Kidney epithelial cell (primary cell): ENCODE measurements around the gene PHF21B. TPM values are rescaled to one million over a fixed set of nuclear protein-coding genes. Genes with fewer than 3 reads are reported as not detected.

Source experiments
- DNase-seq: peaks from one replicate; pipeline ENCODE4 v3.0.0-alpha.2; 2010; ENCODE audit warnings: low read depth
- H3K27me3 ChIP-seq: 2 replicates; pipeline ENCODE4 v1.6.0; 2011; ENCODE audit warnings: low read length; ENCODE audit not compliant: control insufficient read depth, insufficient read depth
- H3K36me3 ChIP-seq: 2 replicates; pipeline ENCODE4 v1.5.1; 2011; ENCODE audit warnings: low read length; ENCODE audit not compliant: control insufficient read depth, insufficient read depth
- H3K4me3 ChIP-seq: 2 replicates; pipeline ENCODE4 v1.5.1; 2011; ENCODE audit warnings: low read depth, mild to moderate bottlenecking, control low read depth, low read length
- total RNA-seq: library from RNA; depleted of rRNA; stranded (reverse); fragments of >200 nt; gene quantifications from 2 replicates; pipeline ENCODE4 v1.2.3, GENCODE V29; 2015
- TF ChIP-seq, protein P1 (sequence below): IDR thresholded peaks from 2 replicates; pipeline ENCODE4 v1.5.1; 2011; ENCODE audit warnings: mild to moderate bottlenecking, moderate library complexity, low read length, control low read depth, inconsistent platforms; ENCODE audit not compliant: insufficient read depth, poor library complexity, severe bottlenecking

PHF21B gene
- total RNA-seq, 1 donor from 2014 or later, result 1.5 TPM

DNA sequence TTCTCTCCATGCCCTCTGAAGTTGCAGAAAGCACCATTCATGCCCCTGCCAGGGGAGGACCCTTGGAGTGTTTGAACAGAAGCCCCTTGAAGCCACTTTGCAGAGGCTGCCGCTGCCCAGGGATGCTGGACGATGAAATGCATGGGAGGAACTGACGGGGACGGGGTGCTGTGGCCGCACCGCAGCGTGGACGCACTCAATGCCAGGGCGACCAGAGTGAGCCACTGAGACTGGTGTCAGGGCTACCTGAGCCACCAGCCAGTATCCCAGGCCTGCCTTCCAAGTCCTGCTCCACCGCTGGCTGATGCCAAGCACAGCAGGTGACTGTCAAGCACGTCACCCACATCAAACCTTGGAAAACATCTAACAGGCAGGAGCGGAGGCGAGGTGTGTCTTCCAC lies 17.6 kb downstream of the PHF21B start:
- H3K27me3 ChIP-seq, result peaks cover 18% of the 10 kb centered on the region
- TF ChIP-seq, protein P1, sequence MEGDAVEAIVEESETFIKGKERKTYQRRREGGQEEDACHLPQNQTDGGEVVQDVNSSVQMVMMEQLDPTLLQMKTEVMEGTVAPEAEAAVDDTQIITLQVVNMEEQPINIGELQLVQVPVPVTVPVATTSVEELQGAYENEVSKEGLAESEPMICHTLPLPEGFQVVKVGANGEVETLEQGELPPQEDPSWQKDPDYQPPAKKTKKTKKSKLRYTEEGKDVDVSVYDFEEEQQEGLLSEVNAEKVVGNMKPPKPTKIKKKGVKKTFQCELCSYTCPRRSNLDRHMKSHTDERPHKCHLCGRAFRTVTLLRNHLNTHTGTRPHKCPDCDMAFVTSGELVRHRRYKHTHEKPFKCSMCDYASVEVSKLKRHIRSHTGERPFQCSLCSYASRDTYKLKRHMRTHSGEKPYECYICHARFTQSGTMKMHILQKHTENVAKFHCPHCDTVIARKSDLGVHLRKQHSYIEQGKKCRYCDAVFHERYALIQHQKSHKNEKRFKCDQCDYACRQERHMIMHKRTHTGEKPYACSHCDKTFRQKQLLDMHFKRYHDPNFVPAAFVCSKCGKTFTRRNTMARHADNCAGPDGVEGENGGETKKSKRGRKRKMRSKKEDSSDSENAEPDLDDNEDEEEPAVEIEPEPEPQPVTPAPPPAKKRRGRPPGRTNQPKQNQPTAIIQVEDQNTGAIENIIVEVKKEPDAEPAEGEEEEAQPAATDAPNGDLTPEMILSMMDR, result no peak

DNA sequence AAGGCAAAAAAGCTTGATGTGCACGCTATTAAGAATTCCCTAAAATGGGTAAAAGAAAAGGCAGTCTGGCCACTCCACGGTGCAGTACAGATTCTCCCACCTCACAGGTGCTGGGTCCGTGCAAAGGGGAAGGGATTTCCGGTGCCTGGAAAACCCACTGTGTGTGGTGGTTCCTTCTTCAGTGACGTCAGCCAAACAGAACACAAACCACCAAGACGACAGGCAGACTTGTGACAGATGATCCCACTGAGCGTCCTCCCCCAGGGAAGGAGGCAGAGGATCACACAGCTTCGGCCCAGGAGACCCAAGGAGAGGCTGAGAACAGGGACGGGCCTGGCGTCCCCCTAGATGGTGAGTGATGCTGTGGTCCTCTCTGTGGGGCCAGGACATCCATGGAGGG lies 18.6 kb downstream of the PHF21B start:
- Histone ChIP-seq H3K27me3 (peaks cover 17% of the 10 kb centered on the region), H3K4me3 (no peak overlapping the region), H3K36me3 (no peaks in the 10 kb centered on the region)
- TF ChIP-seq, protein P1, result no peak
- no peak for DNase-seq

More for the DNA sequence above, 17.6 kb downstream of the PHF21B start:
- Histone ChIP-seq H3K36me3 (no peaks in the 10 kb centered on the region), H3K4me3 (no peak overlapping the region)
- DNase-seq, result no peak

DNA sequence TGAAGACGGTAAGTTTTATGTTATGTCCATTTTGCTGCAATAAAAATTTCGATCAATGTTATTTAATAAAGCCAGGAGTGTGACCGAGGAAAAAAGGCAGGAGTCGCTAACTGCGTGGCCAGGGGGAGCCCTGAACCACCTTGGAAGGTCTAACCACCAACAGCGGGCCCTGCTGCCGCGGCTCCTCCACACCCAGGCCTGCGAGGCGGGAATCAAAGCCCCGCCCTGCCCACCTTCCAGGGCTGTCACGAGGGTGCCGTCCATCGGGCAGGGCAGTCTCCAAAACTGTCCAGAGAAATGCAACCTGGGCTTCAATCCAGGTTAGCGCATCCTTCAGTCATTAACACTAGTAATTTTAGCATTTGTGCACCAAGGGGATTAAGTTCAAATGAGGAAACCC lies 19.0 kb downstream of the PHF21B start:
- TF ChIP-seq, protein P1, result no peak
- Histone ChIP-seq H3K4me3 (no peak overlapping the region), H3K27me3 (peaks cover 13% of the 10 kb centered on the region), H3K36me3 (no peaks in the 10 kb centered on the region)
- no peak for DNase-seq

DNA sequence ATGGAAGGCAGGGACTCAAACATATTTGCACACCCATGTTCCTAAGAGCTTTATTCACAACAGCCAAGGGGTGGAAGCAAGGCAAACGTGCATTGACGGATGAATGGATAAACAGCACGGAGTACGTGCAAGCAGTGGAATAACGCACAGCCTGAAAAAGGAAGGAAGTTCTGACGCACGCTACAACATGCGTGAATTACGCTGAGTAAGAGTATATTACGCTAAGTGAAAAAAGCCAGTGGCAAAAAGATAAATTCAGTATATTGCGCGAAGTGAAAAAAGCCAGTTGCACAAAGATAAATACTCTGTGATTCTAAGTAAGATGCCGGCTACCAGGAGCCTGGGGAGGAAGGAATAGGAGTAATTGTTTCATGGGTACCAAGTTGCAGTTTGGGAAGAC lies 19.5 kb downstream of the PHF21B start:
- no peak overlapping the region for H3K4me3 ChIP-seq
- peaks cover 11% of the 10 kb centered on the region for H3K27me3 ChIP-seq
- no peak for DNase-seq
- H3K36me3 ChIP-seq, result no peaks in the 10 kb centered on the region
- TF ChIP-seq, protein P1, result no peak

DNA sequence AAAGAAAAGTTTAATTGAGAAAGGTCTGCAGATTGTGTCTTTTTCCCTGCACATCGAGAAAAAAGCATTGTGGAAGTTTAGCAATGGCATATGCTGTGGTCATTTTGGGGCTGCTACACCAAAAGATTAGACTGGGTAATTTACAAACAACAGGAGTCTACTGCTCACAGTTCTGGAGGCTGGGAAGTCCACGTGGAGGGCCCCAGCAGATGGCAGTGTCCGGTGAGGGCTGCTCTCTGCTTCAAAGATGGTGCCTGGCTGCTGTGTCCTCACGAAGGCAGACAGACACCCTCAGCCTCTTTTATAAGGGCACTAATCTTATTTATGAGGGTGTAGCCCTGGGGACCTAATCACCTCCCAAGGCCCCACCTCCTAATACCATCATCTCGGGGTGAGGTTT lies 21.1 kb downstream of the PHF21B start:
- Histone ChIP-seq H3K4me3 (no peak overlapping the region), H3K36me3 (no peaks in the 10 kb centered on the region), H3K27me3 (no peaks in the 10 kb centered on the region)
- DNase-seq, result no peak
- TF ChIP-seq, protein P1, result peak; percentile 11

DNA sequence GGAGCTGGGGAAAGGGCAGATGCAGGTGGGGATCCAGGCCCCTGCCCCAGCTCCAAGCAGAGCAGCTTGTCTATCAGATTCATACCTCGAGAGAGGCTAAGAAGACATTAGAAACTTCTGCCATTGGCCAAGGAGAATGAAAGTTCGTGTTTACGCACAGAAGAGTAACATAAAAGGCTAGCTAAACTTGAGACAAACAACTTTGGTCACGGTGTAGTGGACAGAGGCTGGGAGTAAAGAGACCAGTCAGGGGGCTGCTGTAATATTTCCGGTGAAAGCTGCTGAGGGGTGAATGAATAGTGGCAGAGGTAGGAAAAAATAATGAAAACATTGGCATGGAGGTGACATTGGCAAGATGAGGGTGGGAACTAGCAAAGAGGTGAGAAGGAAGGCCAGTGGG lies 22.9 kb downstream of the PHF21B start:
- peaks cover 4% of the 10 kb centered on the region for H3K27me3 ChIP-seq
- H3K36me3 ChIP-seq, result no peaks in the 10 kb centered on the region
- H3K4me3 ChIP-seq, result no peak overlapping the region
- DNase-seq, result no peak
- TF ChIP-seq, protein P1, result no peak
